Astrocyte of the hippocampus (primary cell): ENCODE data around the gene FGF18.
"Not testable (repeated sequence)": the region's sequence is repeated elsewhere in the genome, so short reads cannot be mapped to it uniquely, and the experiment has no call there.

Experiments used
- DNase-seq: peaks from one replicate; pipeline ENCODE4 v3.0.0; 2011; ENCODE audit warnings: low read depth, low spot score

Gene FGF18

GRCh38 chr5:171496456-171496855 is 77.0 kb downstream of the FGF18 start:
- no peak for DNase-seq

DNA sequence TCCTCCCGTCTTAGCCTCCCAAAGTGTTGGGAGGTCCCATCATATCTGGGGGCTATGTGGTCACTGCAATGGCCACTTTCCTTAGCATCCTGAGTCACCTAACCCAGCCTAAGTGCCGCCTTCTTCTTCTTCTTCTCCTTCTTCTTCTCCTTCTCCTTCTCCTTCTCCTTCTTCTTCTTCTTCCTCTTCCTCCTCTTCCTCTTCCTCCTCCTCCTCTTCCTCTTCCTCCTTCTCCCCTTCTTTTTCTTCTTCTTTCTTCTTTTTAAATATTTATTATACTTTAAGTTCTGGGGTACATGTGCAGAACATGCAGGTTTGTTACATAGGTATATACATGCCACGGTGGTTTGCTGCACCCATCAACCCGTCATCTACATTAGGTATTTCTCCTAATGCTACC is 78.0 kb downstream of the FGF18 start:
- DNase-seq: not testable (repeated sequence)

DNA sequence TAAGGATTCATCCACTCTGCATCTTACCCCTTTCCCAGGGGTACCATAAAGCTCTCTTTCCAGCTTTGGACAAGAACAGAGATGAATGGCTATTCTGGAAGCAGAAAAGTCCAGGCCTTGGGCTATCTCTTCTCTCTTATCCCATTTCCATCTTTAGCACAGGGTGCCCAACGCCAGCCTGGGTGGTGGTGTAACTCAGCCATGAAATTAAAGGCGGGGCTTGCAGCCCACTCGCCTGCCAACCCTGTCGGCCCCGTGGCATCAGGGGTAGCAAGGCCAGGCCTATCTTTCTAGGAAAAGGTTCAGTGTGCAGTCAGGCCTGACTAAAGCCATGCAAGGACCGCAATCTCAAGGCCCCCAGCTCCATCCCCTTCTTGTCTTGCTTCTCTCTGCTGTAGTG is 78.7 kb downstream of the FGF18 start:
- no peak for DNase-seq

- no peak for DNase-seq
Measured at GRCh38 chr5:171499611-171500010, 80.2 kb downstream of the FGF18 start.

GRCh38 chr5:171505473-171506043 is 86.1 kb downstream of the FGF18 start:
- no peak for DNase-seq

DNA sequence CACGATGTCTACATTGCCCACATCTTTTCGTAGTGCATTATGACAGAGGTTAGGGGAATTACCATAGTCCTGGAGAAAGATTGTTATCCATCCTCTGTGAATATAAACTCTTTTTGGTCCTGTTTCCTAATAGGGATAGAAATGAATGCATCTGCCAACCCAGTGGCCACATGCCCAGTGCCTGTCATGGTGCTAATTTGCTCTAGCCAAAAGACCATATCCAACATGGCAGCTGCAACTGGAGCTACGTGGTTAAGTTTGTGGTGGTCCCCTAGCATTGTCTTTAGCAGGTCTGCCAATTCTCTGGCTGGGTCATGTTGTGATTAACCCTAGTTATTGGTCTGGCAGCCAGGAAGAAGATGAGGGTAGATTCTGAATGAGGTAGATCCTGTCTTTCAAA is 87.5 kb downstream of the FGF18 start:
- DNase-seq: no peak
